NCI-H69 (cell line): ENCODE data around the gene TXNL1.
A peak's percentile ranks its signal among the peaks of the same experiment; 100 is the strongest.

Source experiments
- DNase-seq: peaks from one replicate; lab custom pipeline; 2025; lab: John Stamatoyannopoulos, UW

The TXNL1 gene

GRCh38 chr18:56570978-56571377 is 67.4 kb downstream of the TXNL1 start:
- DNase-seq: no peak

GRCh38 chr18:56569416-56569815 is 69.0 kb downstream of the TXNL1 start:
- no peak for DNase-seq

GRCh38 chr18:56568986-56569385 is 69.4 kb downstream of the TXNL1 start:
- DNase-seq: no peak

GRCh38 chr18:56565551-56566345 is 72.6 kb downstream of the TXNL1 start:
- no peak for DNase-seq

- no peak for DNase-seq
Observed at GRCh38 chr18:56565046-56565445, 73.3 kb downstream of the TXNL1 start.

GRCh38 chr18:56563568-56563967 is 74.8 kb downstream of the TXNL1 start:
- DNase-seq: peak; percentile 81

GRCh38 chr18:56562479-56562878 is 75.9 kb downstream of the TXNL1 start:
- no peak for DNase-seq

GRCh38 chr18:56560992-56561391 is 77.4 kb downstream of the TXNL1 start:
- no peak for DNase-seq

- no peak for DNase-seq
Observed at GRCh38 chr18:56559044-56559443, 79.3 kb downstream of the TXNL1 start.

- peak; percentile 41 for DNase-seq
Observed at GRCh38 chr18:56556907-56557306, 81.5 kb downstream of the TXNL1 start.

GRCh38 chr18:56550121-56550520 is 88.3 kb downstream of the TXNL1 start:
- DNase-seq: no peak
